Ramos (cell line): ENCODE results near the gene ESRRB.

Experiments used
- in situ Hi-C: fragments of 300-500 bp; cut with MboI; formaldehyde crosslinking; loops from one replicate; pipeline ENCODE4 v1.14.3; 2022; ENCODE audit warnings: low sequenced_read_pairs; ENCODE audit not compliant: unreplicated experiment

Gene ESRRB

DNA sequence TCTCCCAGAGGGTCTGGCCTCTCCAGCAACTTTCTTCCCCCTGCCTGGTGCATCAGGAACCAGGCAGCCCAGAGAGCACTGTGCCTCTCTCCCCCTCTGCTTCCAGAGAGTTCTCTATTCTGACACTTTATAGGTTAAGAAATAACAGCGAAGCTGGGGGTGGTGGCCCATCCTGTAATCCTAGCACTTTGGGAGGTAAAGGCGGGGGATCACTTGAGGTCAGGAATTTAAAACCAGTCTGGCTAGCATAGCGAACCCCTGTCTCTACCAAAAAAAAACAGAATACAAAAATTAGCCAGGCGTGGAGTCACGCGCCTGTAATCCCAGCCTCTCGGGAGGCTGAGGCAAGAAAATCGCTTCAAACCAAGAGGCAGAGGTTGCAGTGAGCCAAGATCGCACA lies 58.3 kb downstream of the ESRRB start:
- in situ Hi-C loops: no loop called here

DNA sequence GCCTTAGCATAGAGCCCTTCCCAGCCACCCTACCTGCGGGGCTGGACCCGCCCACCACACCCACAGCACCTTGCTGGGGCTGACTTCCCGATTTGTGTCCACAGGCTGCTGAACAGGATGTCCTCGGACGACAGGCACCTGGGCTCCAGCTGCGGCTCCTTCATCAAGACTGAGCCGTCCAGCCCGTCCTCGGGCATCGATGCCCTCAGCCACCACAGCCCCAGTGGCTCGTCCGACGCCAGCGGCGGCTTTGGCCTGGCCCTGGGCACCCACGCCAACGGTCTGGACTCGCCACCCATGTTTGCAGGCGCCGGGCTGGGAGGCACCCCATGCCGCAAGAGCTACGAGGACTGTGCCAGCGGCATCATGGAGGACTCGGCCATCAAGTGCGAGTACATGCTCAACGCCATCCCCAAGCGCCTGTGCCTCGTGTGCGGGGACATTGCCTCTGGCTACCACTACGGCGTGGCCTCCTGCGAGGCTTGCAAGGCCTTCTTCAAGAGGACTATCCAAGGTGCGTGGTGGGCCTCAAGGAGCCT lies 63.4 kb downstream of the ESRRB start:
- in situ Hi-C loops: no loop called here

DNA sequence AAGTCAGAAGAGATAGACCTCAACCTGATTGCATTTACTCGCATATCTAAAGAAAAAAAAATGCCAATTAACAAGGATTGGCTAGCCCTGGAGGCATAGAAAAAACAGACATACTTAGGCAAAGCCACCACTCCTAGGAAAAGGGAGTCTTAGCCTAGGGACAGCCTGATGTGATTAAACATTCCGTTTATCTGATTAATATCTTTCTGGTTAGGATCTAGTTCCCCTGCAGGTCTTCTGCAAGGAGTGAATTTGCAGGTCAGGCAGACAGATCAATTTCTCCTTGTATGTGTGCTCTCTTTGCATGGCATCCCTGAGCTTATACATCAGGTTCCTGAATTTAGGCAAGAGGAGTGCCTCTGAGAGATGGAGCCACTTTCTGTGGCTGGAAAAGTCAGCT lies 70.5 kb downstream of the ESRRB start:
- in situ Hi-C loops: no loop called here

DNA sequence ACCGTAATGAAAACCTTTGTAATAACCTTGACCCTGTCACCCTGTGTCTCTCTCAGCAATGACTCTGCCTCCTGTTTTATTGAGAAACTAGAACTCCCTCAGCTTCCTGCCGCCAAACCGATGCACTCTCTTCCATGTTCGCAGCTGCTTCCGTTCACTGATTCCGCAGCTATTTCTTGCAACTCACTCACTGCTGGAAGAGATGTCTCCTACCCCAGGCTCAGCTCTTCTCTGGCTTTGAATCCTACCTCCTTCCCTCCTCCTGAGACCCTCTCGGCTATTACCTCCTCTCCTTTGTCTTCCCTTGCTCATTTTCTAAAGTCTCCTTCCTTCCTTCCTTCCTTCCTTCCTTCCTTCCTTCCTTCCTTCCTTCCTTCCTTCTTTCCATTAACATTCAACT lies 71.0 kb downstream of the ESRRB start:
- in situ Hi-C loops: no loop called here

DNA sequence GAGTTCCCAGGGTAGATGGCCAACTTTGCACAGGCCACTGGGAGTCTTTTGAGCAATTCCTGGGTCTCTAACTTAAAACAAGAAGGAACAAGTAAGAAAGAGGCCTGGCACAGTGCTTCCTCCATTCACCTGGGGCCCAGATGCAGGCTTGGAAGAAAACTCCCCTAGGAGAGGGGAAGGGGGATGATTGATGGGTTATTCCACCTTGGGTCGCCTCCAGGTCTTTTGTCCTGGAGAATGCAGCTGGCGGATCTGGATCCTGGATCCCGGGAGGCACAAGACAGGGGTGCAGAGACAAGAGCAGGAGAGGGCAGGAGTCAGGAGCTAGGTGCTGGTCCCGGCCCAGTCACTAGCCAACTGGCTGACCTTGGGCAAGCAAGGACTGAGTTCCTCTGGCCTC lies 74.5 kb downstream of the ESRRB start:
- in situ Hi-C loops: no loop called here

DNA sequence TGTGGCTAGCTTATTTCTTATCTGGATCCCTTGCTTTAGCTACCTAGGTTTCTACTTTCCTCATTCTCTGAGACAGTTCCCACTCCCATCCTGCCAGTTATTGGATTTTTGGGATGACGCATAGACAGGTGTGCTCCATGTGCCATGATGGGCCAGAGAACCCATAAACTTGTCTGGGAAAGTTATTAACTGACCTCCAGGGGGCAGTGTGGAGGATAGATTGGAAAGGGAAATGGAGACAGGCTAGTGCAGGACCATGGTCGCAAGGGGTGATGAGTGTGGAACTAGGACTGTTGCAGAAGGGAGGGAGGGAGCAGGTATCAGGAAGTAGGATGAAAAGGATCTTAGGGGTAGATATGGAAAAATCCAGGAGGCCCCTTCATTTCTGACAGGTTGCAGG lies 80.3 kb downstream of the ESRRB start:
- in situ Hi-C loops: no loop called here

DNA sequence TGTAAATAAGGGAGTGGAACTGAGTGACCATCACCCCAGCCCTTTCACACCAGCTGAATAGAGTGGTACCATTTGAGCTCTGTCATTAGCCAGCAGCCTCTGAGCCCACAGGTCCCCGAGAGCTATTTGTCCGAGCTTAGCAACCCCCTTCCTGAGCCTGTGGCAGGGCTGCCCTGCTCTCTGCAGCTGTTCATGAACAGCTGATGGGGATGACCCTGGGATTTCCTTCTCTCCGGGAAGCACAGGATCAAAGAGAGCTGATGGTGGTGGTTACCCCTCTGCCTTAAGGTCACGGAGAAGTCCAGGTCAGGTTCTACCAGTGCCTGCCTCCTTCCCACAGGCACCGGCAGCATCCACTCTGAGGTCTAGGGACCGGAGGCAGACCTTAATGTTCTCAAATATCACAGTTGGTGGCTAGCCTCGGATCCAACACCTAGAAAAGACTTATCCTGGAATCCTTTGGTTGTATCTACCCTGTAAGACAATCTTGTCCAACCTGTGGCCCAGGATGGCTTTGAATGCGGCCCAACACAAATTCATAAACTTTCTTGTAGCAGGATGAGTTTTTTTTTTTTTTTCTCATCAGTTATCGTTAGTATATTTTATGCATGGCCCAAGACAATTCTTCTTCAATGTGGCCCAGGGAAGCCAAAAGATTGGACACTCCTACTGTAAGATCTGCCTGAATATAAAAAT lies 81.1 kb downstream of the ESRRB start:
- in situ Hi-C loops: no loop called here

DNA sequence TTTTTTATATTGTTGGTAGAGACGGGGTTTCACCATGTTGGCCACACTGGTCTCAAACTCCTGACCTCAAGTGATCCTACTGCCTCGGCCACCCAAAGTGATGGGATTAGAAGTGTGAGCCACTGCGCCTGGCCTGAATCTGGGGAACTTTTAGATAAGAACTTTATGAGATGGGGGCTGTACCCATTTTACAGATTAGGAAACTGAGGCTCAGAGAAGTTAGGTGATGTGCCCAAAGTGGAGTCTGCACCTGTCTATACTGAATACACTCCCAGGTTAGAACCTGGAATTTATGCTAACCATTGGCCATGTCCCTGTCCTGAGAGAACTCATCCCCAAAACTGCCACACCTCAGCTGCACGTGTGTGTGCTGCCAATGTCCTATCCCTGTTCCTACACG lies 81.9 kb downstream of the ESRRB start:
- in situ Hi-C loops: no loop called here

DNA sequence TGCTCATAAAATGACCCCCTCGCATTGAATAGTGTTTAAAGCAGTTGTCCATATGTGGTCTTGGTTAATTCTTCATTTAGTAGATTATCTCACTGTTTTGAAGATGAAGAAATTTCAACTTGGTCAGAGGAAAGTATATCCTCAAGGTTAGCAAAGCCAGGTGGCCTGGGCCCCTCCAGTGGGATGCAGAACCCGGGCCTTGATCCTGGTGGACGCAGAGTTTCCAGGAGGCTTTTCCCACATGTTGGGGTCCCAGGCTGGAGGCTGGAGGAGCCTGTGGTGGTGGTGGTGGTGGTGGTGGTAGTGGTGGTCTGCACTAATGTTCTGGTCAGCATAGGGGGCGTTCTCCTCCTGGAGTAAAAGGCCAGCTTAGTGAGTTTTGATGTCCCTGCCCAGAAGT lies 85.9 kb downstream of the ESRRB start:
- in situ Hi-C loops: no loop called here

DNA sequence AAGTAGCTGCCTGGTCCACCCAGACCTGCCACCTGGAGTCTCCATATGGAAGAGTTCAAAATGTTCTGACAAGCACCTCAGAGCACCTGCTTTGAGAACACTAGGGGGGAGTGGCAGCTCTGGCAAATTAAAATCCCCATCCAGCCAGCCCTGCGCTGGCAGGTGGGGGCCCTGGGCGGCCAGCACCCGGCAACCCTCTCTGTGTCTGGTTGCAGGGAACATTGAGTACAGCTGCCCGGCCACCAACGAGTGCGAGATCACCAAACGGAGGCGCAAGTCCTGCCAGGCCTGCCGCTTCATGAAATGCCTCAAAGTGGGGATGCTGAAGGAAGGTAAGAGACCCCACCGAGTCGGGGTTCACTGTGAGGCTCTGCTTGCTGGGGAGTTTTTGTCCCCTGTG lies 86.4 kb downstream of the ESRRB start:
- in situ Hi-C loops: no loop called here

DNA sequence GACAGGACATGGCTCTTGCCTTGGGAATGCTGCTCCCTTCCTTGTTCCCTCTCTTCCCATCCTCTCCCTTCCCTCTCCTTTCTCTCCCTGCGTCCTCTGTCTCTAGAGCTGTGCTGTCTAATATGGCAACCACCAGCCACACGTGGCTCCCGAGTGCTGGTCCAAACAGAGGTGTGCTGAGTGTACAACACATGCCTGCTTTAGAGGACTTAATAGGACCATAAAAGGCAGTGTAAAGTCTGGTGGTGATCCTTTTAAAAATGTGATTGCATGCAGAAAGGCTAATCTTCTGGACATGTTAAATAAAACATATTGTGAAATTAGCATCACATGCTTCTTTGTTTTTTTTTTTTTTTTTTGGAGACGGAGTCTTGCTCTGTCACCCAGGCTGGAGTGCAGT lies 87.2 kb downstream of the ESRRB start:
- in situ Hi-C loops: no loop called here

DNA sequence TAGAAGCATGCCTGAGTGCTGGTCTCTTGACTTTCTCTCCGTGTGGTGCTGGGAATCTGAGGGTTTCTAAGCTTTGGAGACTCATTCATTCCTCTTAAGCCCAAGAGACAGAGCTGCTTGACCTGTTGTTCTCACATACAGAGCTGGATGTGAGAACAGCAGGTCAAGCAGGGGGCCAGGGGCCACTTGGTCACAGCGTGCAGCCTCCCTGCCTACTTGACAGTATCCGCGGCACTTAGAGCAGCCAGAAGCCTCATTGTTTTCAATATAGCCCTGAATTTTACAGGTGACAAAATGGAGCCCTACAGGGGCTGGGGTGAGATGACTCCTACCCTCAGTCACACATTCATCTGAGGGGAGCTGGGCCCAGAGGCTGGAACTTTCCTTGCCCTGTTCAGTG lies 88.9 kb downstream of the ESRRB start:
- in situ Hi-C loops: no loop called here

DNA sequence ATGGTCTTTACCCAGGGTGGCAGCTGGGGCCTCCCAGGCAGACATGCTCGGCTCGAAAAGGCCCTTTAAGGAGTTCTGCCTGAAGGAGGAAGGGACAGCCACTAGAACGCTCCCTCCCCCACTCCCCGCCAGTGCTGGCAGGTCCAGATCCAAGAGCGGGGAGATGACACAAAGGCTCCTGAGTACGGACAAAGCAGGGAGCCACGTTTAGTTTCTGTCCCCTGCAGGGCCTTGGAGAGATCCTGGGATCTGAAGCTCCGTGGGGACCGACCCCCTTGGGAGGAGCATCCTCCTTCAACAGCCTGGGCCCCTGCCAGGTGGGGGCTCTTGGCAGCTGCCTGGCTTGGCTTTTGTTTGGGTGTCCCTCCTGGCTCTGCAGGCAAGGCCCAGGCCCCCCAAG lies 89.7 kb downstream of the ESRRB start:
- in situ Hi-C loops: no loop called here

DNA sequence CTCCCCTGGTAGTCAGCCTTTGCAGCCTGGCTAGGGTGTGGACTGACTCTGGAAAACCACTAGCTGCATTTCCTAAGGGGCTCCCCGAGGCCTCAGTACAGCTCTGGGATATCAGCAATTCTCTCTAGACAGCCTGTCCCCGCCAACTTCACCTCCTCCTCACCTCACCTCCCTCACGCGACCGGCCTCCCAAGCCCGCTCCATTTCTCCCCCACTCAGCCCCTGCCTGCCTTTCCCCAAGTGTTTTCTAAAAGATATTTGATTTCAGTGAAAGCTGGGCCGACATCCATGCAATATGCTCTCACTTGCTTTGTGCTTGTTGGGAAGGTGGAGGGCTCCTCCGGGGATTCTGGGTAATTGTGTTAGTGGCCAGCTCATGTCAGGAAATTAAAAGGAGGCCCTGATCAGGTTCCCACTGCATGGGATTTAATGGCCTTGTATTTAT lies 91.8 kb downstream of the ESRRB start:
- in situ Hi-C loops: no loop called here

DNA sequence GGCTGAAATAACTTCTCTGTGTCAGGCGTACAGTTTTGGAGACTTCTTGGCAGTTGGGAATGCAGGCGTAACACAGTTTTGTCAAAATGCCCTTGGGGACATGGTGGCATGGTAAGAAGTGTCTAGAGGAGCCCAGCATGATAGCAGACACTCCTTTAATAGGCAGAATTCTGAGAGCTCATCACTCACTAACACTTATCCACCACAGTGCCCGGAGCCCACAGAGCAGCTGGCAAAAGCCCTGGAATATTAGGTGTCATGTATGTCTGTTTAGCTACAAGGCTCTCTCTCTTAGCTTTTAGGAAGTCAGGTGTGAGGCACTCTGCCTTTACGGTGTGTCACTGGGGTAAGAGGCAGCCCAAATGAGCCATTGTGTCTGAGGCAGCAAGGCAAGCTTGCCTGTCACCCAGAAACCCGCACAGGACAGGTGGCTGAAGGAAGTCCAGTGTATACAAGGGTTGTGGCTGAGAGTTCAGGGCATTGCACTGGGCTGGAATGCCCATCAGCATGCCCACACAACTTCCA lies 96.3 kb downstream of the ESRRB start:
- in situ Hi-C loops: no loop called here

DNA sequence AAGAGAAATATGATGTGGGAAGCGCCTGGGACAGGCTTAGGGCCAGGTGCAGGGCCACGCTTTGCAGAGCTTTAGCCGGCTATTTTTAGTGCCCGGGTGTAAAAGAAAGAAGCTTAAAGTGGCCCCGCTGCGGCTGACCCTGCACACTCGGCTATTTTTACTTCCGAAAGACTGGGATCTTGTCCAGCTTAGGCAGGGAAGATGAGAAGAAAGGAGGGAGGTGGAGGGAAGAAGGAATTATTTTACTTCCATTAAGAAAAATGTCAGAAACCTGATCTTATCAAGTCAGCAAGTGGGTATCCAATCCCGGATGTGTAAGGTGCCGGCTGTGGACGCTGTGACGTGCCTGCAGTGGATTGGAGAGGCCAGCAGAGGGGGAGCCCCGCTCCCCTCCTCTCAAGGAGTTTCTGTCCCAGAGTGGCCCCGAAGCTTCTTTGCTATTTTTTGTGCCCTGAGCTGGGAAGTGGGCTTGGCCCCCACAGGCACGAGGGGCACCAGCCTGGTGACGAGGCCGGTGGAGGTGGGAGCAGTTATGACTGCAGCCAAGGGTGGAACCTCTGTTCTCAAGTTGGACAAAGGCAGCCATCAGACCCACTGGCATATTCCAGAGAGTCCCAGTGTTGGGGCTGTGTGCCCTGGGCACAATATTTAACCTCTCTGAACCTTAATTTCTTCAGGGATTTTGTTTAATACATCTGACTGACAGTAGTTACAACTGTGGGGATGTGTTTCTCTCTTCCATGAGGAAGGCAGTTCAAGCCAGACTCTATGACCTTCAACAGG lies 97.7 kb downstream of the ESRRB start:
- in situ Hi-C loops: no loop called here

DNA sequence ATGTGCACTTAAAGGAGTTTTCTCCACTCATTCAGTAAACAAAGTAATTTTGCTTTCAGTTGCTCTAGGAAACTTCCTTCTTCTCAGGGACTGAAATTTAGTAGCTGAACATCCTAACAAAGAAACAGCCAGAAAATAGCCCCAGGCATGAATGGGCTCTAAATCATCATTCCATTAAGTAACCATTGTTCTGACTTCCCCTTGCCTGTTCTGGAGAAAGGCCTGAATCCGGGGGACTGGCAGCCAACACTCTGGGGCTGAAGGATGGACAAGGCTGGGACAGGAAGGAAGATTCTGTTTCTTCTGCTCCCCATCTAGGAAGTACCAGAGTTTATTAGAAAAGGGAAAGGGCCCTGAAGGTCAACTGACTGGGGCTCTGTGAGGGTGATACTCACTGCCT lies 104.5 kb downstream of the ESRRB start:
- in situ Hi-C loops: no loop called here

DNA sequence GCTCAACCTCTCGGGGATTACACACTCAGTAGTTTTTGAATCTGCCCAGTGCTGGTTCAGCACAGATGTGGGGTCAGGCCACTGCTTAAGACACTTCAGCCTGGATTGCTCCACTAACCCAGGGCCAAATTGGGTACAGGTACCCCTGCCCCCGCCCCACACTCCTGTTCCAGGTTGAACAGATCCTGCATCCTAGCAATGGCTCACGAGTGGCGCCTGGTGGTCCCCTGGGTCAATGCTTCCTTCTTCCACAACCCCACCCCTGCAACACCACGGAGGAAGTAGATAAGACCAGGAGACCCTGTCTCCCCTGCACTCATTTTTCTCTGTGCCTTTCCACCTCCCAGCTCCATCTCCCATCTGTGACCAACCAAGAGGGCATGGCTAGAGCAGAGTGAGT lies 108.4 kb downstream of the ESRRB start:
- in situ Hi-C loops: no loop called here

DNA sequence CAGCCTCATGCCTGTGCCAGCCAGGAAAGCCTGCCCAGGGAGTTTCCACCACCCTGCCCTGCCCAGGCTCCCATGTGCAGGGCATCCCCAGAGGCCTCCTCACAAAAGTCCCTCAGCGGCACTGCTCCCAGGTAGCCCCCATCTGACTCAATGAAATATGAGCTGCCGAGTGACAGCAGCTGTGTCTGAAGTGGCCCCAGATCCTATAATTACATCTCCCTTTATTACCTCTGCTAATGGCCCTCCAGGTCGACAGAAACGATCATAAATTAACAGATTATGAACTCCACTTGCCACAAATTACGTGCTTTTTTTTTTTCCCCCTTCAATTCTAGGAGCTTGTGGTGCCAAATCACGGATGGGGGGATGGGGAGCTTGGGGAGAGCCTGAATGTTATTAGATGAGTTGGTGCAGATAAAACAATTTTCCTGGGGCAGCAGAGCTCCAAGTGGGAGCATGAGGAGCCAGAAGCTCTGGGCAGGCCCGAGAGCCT lies 110.4 kb downstream of the ESRRB start:
- in situ Hi-C loops: no loop called here

DNA sequence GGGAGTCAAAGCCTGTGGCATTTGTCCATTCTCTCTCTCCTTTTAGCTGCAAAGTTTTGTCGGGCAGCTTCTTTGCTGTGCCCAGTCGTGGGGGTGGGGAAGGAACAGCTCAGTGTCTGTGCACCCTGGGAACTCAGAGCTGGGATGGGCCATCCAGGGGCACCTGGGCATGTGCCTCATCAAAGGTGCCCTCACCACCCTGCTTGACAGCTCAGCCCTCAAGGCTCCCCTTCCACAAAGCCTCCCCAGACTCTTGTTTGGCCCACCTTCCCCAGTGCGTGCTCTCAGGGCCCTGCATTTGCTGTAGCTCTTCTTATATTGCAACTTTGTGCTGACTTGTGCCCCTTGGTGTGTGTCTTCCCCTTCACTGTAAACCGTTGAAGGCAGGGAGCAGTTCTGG lies 112.6 kb downstream of the ESRRB start:
- in situ Hi-C loops: no loop called here

DNA sequence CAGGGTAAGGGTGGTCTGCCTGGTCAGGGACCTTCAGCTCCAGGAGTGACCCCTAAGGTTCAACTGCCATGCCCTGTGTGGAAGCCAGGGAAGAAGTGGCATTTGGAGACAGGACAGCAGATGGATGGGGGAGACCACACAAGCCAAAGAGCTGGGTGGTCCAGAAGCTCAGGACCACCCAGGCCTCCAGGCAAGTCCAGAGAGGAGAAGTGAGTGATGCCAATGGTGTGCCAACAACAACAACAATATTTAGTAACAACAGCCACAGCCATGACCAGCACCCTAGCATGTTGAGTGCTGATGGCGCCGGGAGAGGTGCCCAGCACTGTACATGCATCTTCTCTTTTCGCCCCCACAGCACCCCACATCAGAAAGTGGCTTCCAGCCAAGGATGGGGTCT lies 113.7 kb downstream of the ESRRB start:
- in situ Hi-C loops: no loop called here
